Nephron progenitor cell (in vitro differentiated cells): ENCODE measurements around the gene ANKAR.
A peak's percentile ranks its signal among the peaks of the same experiment; 100 is the strongest.
"Not testable (repeated sequence)": the region's sequence is repeated elsewhere in the genome, so short reads cannot be mapped to it uniquely, and the experiment has no call there.

Experiments used
- DNase-seq: peaks from one replicate; pipeline ENCODE4 v3.0.0; 2021
- H3K27ac Mint-ChIP-seq: 2 replicates; pipeline ENCODE4 v1.8.0; 2021; ENCODE audit warnings: mild to moderate bottlenecking, moderate library complexity, mixed read lengths
- H3K27me3 Mint-ChIP-seq: 2 replicates; pipeline ENCODE4 v1.8.0; 2021; ENCODE audit warnings: mild to moderate bottlenecking, low read depth, mixed read lengths; ENCODE audit not compliant: poor library complexity
- H3K36me3 Mint-ChIP-seq: 2 replicates; pipeline ENCODE4 v1.8.0; 2021; ENCODE audit warnings: low read depth, mixed read lengths
- H3K4me1 Mint-ChIP-seq: 2 replicates; pipeline ENCODE4 v1.8.0; 2021; ENCODE audit warnings: mixed read lengths
- H3K4me3 Mint-ChIP-seq: 2 replicates; pipeline ENCODE4 v1.8.0; 2021; ENCODE audit warnings: mild to moderate bottlenecking, moderate library complexity, mixed read lengths
- H3K9me3 Mint-ChIP-seq: 2 replicates; pipeline ENCODE4 v1.8.0; 2021; ENCODE audit warnings: mild to moderate bottlenecking, moderate library complexity, mixed read lengths
- TF ChIP-seq, protein P1 (sequence below): fragments of 200-600 bp; sonication (generic); IDR thresholded peaks from 2 replicates; pipeline ENCODE4 v1.5.0; 2021; ENCODE audit warnings: antibody characterized with exemption

Gene ANKAR

DNA sequence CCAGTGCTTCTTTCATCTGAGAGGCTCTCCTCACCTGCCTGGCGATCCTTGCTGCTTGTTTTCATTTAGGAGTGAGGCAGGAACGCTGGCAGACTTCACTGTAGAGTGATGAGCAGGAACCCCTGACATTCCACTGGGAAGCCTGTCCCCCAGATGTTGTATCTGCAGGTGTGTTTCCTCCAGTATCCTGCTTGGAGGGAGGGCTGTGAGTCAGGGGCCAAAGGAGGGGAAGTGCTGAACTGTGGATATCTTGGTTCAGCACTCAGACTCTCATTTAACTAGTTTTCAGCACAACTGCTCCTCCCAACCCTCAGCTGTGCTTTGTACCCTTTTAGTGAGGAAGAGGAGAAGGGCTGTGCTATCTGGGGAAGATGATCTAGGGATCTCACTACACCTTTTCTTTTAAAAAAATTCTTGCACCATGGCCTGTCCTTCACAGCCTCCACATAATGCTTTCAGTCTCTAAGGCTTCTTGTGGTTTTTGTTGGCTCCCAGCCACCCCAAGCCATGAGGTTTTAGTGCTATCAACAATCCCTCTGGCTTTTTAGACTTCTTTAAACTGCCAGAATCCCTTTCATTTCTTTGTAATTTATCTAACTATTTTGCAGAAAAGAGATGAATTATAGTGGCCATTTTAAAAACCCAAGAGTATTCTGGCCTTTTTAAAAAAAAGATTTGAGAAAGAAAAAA is 11.2 kb downstream of the ANKAR start:
- DNase-seq: no peak
- H3K27me3 Mint-ChIP-seq: no peaks in the 10 kb centered on the region
- peaks cover 15% of the 10 kb centered on the region for H3K36me3 Mint-ChIP-seq
- no peaks in the 10 kb centered on the region for H3K9me3 Mint-ChIP-seq
- TF ChIP-seq, protein P1, sequence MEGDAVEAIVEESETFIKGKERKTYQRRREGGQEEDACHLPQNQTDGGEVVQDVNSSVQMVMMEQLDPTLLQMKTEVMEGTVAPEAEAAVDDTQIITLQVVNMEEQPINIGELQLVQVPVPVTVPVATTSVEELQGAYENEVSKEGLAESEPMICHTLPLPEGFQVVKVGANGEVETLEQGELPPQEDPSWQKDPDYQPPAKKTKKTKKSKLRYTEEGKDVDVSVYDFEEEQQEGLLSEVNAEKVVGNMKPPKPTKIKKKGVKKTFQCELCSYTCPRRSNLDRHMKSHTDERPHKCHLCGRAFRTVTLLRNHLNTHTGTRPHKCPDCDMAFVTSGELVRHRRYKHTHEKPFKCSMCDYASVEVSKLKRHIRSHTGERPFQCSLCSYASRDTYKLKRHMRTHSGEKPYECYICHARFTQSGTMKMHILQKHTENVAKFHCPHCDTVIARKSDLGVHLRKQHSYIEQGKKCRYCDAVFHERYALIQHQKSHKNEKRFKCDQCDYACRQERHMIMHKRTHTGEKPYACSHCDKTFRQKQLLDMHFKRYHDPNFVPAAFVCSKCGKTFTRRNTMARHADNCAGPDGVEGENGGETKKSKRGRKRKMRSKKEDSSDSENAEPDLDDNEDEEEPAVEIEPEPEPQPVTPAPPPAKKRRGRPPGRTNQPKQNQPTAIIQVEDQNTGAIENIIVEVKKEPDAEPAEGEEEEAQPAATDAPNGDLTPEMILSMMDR: no peak
- peaks cover 4% of the 10 kb centered on the region for H3K4me1 Mint-ChIP-seq
- H3K27ac Mint-ChIP-seq: peak overlapping the region; percentile 20
- no peak overlapping the region for H3K4me3 Mint-ChIP-seq

DNA sequence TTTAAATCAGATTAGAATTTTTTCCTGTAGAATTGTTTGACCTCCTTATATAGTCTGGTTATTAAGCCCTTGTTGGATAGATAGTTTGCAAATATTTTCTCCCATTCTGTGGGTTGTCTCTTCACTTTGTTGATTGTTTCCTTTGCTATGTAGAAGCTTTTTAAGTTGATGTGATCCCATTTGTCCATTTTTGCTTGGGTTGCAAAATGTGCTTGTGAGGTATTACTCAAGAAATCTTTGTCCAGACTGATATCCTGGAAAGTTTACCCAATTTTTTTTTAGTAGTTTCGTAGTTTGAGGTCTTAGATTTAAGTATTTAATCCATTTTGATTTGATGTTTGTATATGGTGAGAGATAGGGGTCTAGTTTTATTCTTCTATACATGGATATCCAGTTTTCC is 13.3 kb downstream of the ANKAR start:
- H3K27ac Mint-ChIP-seq, H3K36me3 Mint-ChIP-seq, H3K4me1 Mint-ChIP-seq, H3K9me3 Mint-ChIP-seq, H3K27me3 Mint-ChIP-seq, H3K4me3 Mint-ChIP-seq, DNase-seq: not testable (repeated sequence)

DNA sequence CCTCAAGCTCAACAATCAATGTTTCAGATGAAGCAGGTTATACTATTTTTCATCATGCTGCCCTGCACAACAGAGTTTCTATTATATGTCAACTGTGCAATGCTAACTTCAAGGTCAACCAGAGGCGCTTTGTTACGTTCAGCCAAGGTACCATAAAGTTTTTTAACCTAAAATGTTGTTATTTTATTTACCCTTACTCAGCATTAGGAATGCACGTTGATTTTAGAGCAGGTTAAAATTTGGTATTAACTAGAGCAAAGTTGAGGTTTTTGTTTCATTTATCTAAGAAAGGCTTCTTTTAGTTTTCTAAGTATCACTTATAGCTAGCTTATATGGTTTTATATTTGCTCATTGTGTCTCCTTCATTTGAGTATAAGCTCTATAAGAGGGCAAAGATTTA is 21.8 kb downstream of the ANKAR start:
- H3K36me3 Mint-ChIP-seq: peaks cover 4% of the 10 kb centered on the region
- H3K4me3 Mint-ChIP-seq: no peak overlapping the region
- H3K9me3 Mint-ChIP-seq: no peaks in the 10 kb centered on the region
- no peak overlapping the region for H3K27ac Mint-ChIP-seq
- DNase-seq: no peak
- H3K4me1 Mint-ChIP-seq: no peaks in the 10 kb centered on the region
- TF ChIP-seq, protein P1: no peak
- H3K27me3 Mint-ChIP-seq: peaks cover 8% of the 10 kb centered on the region

DNA sequence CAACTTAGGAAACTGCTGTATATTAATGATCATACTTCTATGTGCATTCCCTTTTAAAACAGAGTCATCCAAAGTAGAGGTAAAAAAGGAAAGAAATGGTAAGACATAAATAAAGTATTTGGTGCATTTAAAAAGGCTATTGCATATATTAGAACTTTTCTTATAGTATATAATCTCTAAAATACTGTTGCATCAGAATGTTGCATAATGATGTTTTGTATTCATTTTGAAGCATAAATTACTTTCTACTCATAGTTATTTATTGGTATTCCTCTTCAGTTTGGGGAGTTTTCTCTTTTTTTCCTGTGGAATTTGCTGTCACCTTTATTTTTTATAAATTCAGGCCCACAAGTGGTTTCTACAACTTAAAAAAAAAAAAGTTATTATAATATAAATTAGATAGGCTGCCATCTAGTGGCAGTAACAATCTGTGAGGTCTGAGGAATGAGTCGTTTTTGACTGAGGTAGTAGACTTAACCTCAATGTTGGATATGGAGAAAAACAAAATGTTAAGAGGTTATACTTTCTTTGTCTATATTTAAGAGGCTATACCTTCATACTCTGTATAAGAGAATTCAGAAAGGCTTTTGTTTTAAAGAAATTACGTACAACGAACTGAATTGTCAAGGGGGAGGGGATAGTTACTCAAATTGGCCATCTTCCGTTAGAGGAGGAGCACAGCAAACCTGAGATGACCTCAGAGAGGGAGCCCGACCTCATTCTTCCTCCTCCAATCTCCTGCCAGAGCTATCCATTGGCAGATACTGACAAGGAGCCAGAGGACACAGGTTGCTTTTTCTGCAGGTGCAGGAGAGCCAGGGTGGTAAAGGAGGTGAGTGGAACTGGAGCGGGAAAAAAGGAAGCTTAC is 23.8 kb downstream of the ANKAR start:
- Mint-ChIP-seq H3K36me3 (peaks cover 3% of the 10 kb centered on the region), H3K4me1 (no peaks in the 10 kb centered on the region), H3K27me3 (peaks cover 8% of the 10 kb centered on the region), H3K4me3 (peak overlapping the region; percentile 62), H3K9me3 (no peaks in the 10 kb centered on the region), H3K27ac (no peak overlapping the region)
- TF ChIP-seq, protein P1: peak; percentile 66
- DNase-seq: no peak

DNA sequence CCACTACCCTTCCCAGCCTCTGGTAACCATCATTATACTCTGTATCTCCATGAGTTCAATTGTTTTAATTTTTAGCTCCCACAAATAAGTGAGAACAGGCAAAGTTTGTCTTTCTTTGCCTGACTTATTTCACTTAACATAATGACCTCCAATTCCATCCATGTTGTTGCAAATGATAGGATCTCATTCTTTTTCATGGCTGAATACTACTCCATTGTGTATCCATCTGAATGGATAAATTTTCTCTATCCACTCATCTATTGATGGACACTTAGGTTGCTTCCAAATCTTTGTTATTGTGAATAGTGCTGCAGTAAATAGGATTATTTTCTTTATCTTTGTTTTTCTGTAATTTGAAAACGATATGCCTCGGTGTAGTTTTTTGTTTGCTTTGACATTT is 26.2 kb downstream of the ANKAR start:
- H3K27me3 Mint-ChIP-seq: peaks cover 4% of the 10 kb centered on the region
- TF ChIP-seq, protein P1: no peak
- no peak overlapping the region for H3K4me3 Mint-ChIP-seq
- no peak overlapping the region for H3K27ac Mint-ChIP-seq
- H3K4me1 Mint-ChIP-seq: no peaks in the 10 kb centered on the region
- DNase-seq: no peak
- no peaks in the 10 kb centered on the region for H3K36me3 Mint-ChIP-seq
- no peaks in the 10 kb centered on the region for H3K9me3 Mint-ChIP-seq

DNA sequence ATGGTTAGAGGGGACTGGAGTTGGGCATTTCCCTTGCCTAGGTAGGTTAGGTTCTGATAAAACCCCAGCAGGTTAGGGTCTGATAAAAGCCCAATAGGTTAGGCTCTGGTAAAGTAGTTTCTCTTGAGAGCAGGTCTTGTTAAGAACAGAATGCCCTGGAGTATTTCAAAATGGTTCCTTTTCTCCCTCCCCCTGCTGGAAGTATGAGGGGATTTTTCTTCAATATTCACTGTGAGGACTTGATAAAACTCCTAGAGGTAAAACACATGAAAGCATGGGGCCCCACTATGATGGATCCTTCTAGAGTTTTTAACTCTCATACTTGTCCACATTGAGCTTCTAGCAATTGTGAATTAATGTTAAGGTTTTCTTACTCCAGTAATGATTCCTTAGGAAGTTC is 27.6 kb downstream of the ANKAR start:
- Mint-ChIP-seq H3K9me3 (no peaks in the 10 kb centered on the region), H3K27ac (no peak overlapping the region), H3K4me1 (no peaks in the 10 kb centered on the region), H3K4me3 (no peak overlapping the region), H3K27me3 (peaks cover 4% of the 10 kb centered on the region), H3K36me3 (peaks cover 4% of the 10 kb centered on the region)
- DNase-seq: no peak
- TF ChIP-seq, protein P1: no peak
